ENCODE measurements around the gene AAMP. TPM values are rescaled to one million over a fixed set of nuclear protein-coding genes. Genes with fewer than 3 reads are reported as not detected.

The AAMP gene
- total and polyA plus RNA-seq, 7 donors, result 52.7 to 120 (median 70.6) TPM

DNA sequence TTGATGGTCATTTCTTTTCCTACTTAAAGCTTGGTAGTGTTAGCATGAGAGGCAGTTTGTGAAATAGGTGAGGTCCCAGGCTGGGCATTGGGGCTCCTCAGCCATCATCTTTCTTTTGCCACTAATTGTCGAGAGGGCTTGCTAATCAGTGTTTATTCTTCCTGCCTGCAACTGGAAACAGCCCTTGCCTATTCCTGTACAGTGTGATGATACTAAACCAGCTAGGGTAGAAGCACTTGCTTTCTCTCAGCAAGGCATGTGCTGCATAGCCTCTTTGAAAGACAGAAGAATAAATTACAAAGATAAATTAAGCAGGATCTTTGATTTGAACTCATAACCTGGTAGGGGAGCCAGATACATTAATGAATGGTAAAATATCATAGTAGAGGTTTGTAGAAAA, 25.7 kb downstream of the AAMP start:
- H3K36me3 ChIP-seq (ENCODE audit: insufficient read depth in 1 of 2, low read depth in 1 of 2), result peaks cover 30 to 100% of the 10 kb centered on the region in 2 donors
- WGBS, 3 donors, result 75 to 89% (median 77%) methylated on average over 1 of the region's 1 CpG
- no peaks in the 10 kb centered on the region for H3K27me3 ChIP-seq (ENCODE audit: insufficient read depth in 3 of 3, low read length in 2 of 3)
- ATAC-seq (no peak), DNase-seq (no peak)
- peaks cover 12% of the 10 kb centered on the region for H3K4me1 ChIP-seq
- no peaks in the 10 kb centered on the region for H3K9me3 ChIP-seq
- H3K27ac ChIP-seq, result no peak overlapping the region
- H3K4me3 ChIP-seq, result no peak overlapping the region
- intact Hi-C loops (cut with DNase I), result no loop called here
- TF ChIP-seq, protein P1, sequence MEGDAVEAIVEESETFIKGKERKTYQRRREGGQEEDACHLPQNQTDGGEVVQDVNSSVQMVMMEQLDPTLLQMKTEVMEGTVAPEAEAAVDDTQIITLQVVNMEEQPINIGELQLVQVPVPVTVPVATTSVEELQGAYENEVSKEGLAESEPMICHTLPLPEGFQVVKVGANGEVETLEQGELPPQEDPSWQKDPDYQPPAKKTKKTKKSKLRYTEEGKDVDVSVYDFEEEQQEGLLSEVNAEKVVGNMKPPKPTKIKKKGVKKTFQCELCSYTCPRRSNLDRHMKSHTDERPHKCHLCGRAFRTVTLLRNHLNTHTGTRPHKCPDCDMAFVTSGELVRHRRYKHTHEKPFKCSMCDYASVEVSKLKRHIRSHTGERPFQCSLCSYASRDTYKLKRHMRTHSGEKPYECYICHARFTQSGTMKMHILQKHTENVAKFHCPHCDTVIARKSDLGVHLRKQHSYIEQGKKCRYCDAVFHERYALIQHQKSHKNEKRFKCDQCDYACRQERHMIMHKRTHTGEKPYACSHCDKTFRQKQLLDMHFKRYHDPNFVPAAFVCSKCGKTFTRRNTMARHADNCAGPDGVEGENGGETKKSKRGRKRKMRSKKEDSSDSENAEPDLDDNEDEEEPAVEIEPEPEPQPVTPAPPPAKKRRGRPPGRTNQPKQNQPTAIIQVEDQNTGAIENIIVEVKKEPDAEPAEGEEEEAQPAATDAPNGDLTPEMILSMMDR (IDR thresholded peaks at IDR 0.05), result no peak

- H3K27me3 ChIP-seq (ENCODE audit: insufficient read depth in 3 of 3, low read length in 2 of 3), result no peaks in the 10 kb centered on the region
- no peaks in the 10 kb centered on the region for H3K9me3 ChIP-seq
- H3K36me3 ChIP-seq (ENCODE audit: insufficient read depth in 1 of 2, low read depth in 1 of 2), result peaks cover 26 to 100% of the 10 kb centered on the region in 2 donors
- H3K4me3 ChIP-seq, result no peak overlapping the region
- no peak for ATAC-seq
- 91 to 100% (median 97%) methylated on average over 1 of the region's 1 CpG for WGBS, 3 donors
- H3K4me1 ChIP-seq, result no peaks in the 10 kb centered on the region
- intact Hi-C loops (cut with DNase I), result no loop called here
- DNase-seq, result no peak
- no peak overlapping the region for H3K27ac ChIP-seq
- TF ChIP-seq, protein P1 (IDR thresholded peaks at IDR 0.05), result no peak
Observed at GRCh38 chr2:218238887-218239286, 31.1 kb downstream of the AAMP start.

DNA sequence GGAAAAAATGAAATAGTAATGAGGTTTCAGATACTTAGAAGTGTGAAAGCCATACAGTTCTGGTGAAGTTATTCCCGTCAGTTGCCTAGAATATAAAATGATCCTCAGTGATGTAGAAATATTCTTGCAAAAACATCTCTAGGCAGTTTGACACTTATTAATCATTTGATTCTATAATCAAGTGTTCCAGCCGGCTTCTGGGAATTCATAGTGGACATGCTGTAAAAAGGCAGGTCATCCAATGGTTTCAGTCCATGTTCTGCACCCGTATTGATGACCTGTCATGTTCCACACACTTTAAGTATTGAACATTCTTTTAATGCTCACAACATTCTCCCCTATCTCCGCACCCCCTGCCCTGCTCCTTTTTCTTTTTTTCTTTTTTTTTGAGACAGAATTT, 33.1 kb downstream of the AAMP start:
- no peaks in the 10 kb centered on the region for H3K9me3 ChIP-seq
- H3K4me1 ChIP-seq, result no peaks in the 10 kb centered on the region
- intact Hi-C loops (cut with DNase I), result no loop called here
- TF ChIP-seq, protein P1 (IDR thresholded peaks at IDR 0.05), result no peak
- H3K27ac ChIP-seq, result no peak overlapping the region
- DNase-seq (no peak), ATAC-seq (no peak)
- H3K4me3 ChIP-seq, result no peak overlapping the region
- WGBS, 3 donors, result 89 to 91% (median 91%) methylated on average over 4 of the region's 4 CpGs
- peaks cover 23 to 100% of the 10 kb centered on the region in 2 donors for H3K36me3 ChIP-seq (ENCODE audit: insufficient read depth in 1 of 2, low read depth in 1 of 2)
- H3K27me3 ChIP-seq (ENCODE audit: insufficient read depth in 3 of 3, low read length in 2 of 3), result no peaks in the 10 kb centered on the region

DNA sequence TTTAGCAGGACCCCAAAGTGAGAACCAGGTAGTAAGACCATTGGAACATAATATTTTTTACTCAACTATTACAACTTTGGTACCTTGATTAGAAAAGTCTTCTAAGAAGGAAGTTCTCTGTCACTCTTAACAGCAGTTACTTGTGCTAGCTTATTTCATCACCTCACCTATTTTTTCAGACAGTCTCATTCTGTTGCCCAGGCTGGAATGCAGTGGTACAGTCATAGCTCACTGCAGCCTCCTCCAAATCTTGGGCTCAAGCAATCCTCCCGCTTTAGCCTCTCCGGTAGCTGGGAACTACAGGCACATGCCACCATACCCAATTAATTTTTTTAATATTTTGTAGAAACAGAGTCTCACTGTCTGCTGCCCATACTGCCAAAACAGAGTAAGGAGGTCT, 34.9 kb downstream of the AAMP start:
- peaks cover 33 to 100% of the 10 kb centered on the region in 2 donors for H3K36me3 ChIP-seq (ENCODE audit: insufficient read depth in 1 of 2, low read depth in 1 of 2)
- ATAC-seq (no peak), DNase-seq (no peak)
- H3K27ac ChIP-seq, result no peak overlapping the region
- H3K4me1 ChIP-seq, result peaks cover 9% of the 10 kb centered on the region
- no peak overlapping the region for H3K4me3 ChIP-seq
- H3K9me3 ChIP-seq, result no peaks in the 10 kb centered on the region
- 95 to 98% (median 98%) methylated on average over 2 of the region's 2 CpGs for WGBS, 3 donors
- TF ChIP-seq, protein P1 (IDR thresholded peaks at IDR 0.05), result no peak
- H3K27me3 ChIP-seq (ENCODE audit: insufficient read depth in 3 of 3, low read length in 2 of 3), result no peaks in the 10 kb centered on the region
- intact Hi-C loops (cut with DNase I), result no loop called here

DNA sequence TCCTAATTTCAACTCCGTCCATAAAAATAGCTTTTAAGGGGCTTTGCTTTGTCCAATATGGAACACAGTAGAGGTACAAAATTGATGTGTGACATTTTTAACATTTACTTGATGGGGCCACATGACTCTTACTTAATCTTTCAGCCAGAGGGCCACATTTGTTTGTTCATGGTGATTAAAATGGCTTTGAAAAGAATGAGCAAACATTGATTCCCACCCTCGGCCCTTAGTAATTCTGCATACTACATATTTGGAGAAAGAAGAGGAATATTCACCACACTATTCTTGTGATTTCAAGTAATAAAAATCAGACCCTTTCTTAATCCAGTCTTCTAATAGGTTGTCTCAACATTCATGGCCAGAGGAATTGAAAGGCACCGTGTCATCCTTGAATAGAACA, 35.4 kb downstream of the AAMP start:
- WGBS, 3 donors, result 39 to 55% (median 48%) methylated on average over 3 of the region's 3 CpGs
- peaks cover 36 to 100% of the 10 kb centered on the region in 2 donors for H3K36me3 ChIP-seq (ENCODE audit: insufficient read depth in 1 of 2, low read depth in 1 of 2)
- H3K4me1 ChIP-seq, result peaks cover 11% of the 10 kb centered on the region
- intact Hi-C loops (cut with DNase I), result no loop called here
- H3K27ac ChIP-seq, result no peak overlapping the region
- TF ChIP-seq, protein P1 (IDR thresholded peaks at IDR 0.05), result no peak
- H3K9me3 ChIP-seq, result no peaks in the 10 kb centered on the region
- DNase-seq (no peak), ATAC-seq (no peak)
- no peaks in the 10 kb centered on the region for H3K27me3 ChIP-seq (ENCODE audit: insufficient read depth in 3 of 3, low read length in 2 of 3)
- H3K4me3 ChIP-seq, result no peak overlapping the region

All from psoas muscle (tissue), 8 donors.